HepG2 (cell line): ENCODE results near the gene MAN1C1.

Source experiments
- CHD4 ChIP-seq: fragments of 200-600 bp; sonication (generic); IDR thresholded peaks from 2 replicates; pipeline ENCODE4 v1.7.0; 2017; ENCODE audit warnings: mild to moderate bottlenecking, low read length, borderline replicate concordance
- CTCF ChIP-seq: sonication (generic); formaldehyde crosslinking; IDR thresholded peaks from 2 replicates; pipeline ENCODE4 v1.5.0; 2020; ENCODE audit warnings: mild to moderate bottlenecking, missing genetic modification reagents, moderate library complexity
- ERF ChIP-seq: IDR thresholded peaks from 2 replicates; pipeline ENCODE4 v1.6.1; 2018; ENCODE audit warnings: missing biosample characterization, missing genetic modification reagents
- HMG20A ChIP-seq: IDR thresholded peaks from 2 replicates; pipeline ENCODE4 v1.6.1; 2016; ENCODE audit warnings: borderline replicate concordance
- KLF6 ChIP-seq: IDR thresholded peaks from 2 replicates; pipeline ENCODE4 v1.8.0; 2016; ENCODE audit warnings: missing biosample characterization, missing genetic modification reagents
- SMARCE1 ChIP-seq: fragments of 450-650 bp; IDR thresholded peaks from 2 replicates; pipeline ENCODE4 v1.6.1; 2017; ENCODE audit warnings: borderline replicate concordance
- ZBTB10 ChIP-seq: sonication (generic); formaldehyde crosslinking; IDR thresholded peaks from 2 replicates; pipeline ENCODE4 v1.4.0; 2020; ENCODE audit warnings: missing genetic modification reagents, borderline replicate concordance
- ZBTB7A ChIP-seq: sonication (generic); formaldehyde crosslinking; IDR thresholded peaks from 2 replicates; pipeline ENCODE4 v1.8.0; 2022; ENCODE audit warnings: mild to moderate bottlenecking, missing genetic modification reagents
- ZGPAT ChIP-seq: IDR thresholded peaks from 2 replicates; pipeline ENCODE4 v1.6.1; 2016; ENCODE audit warnings: mild to moderate bottlenecking
- ZNF207 ChIP-seq: fragments of 450-650 bp; IDR thresholded peaks from 2 replicates; pipeline ENCODE4 v1.6.1; 2016; ENCODE audit warnings: antibody characterized with exemption, borderline replicate concordance

GRCh38 chr1:25774921-25775771 lies 158.6 kb downstream of the MAN1C1 start:
- TF ChIP-seq ZBTB7A (no peak), ZGPAT (no peak), CTCF (CRISPR knock-in tag) (peak; percentile 41; the same call in 1 of the 2 replicates), ZBTB10 (CRISPR knock-in tag) (no peak), HMG20A (CRISPR knock-in tag) (no peak), ZNF207 (no peak), SMARCE1 (no peak), ERF (no peak), KLF6 (no peak), CHD4 (no peak)
